Panc1 (cell line): ENCODE results near the gene STEAP3.

Source experiments
- POLR2AphosphoS5 ChIP-seq: IDR thresholded peaks from 2 replicates; pipeline ENCODE4 v1.6.1; 2012; ENCODE audit warnings: mild to moderate bottlenecking, low read depth, low read length, moderate library complexity
- TCF7L2 ChIP-seq: IDR thresholded peaks from 2 replicates; pipeline ENCODE4 v1.6.1; 2011; ENCODE audit warnings: mild to moderate bottlenecking, low read depth, low read length, inconsistent platforms
- TF ChIP-seq, protein P1 (sequence below): fragments of 450-650 bp; IDR thresholded peaks from 2 replicates; pipeline ENCODE4 v1.5.1; 2017; ENCODE audit warnings: mild to moderate bottlenecking

DNA sequence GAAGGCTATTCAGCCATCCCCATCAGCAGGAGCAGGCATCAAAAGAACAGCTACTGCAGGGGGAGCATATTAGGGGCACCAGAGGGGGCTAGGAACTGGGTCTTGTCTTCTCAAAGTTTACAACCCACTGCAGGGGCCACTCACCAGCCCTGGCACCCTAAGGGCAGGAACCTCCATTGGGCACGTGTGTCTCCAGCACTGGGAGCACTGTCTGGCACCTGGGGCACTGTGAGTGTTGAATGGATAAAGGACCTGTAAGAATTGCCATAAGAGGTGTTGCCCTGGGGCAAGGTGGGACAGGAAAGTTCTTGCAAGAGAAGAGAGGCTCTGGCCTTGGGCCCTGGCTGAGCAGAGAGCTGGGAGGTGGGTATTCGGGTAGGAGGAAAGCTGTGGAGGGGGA is 1.4 kb upstream of the STEAP3 start:
- TF ChIP-seq, protein P1, sequence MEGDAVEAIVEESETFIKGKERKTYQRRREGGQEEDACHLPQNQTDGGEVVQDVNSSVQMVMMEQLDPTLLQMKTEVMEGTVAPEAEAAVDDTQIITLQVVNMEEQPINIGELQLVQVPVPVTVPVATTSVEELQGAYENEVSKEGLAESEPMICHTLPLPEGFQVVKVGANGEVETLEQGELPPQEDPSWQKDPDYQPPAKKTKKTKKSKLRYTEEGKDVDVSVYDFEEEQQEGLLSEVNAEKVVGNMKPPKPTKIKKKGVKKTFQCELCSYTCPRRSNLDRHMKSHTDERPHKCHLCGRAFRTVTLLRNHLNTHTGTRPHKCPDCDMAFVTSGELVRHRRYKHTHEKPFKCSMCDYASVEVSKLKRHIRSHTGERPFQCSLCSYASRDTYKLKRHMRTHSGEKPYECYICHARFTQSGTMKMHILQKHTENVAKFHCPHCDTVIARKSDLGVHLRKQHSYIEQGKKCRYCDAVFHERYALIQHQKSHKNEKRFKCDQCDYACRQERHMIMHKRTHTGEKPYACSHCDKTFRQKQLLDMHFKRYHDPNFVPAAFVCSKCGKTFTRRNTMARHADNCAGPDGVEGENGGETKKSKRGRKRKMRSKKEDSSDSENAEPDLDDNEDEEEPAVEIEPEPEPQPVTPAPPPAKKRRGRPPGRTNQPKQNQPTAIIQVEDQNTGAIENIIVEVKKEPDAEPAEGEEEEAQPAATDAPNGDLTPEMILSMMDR, result no peak
- no peak for TF ChIP-seq POLR2AphosphoS5
- no peak for TF ChIP-seq TCF7L2
